GM19099 (cell line): Measurements from ENCODE around the gene MACROD2.

Source experiments
- POLR2A ChIP-seq: IDR thresholded peaks from 3 replicates; pipeline ENCODE4 v1.6.1; 2011; ENCODE audit warnings: low read depth; ENCODE audit not compliant: insufficient read length; ENCODE audit errors: extremely low read depth

Gene MACROD2

GRCh38 chr20:15837563-15837962, 1842.2 kb downstream of the MACROD2 start:
- TF ChIP-seq POLR2A, result no peak

GRCh38 chr20:15838466-15838865, 1843.2 kb downstream of the MACROD2 start:
- TF ChIP-seq POLR2A, result no peak

- TF ChIP-seq POLR2A, result no peak
Observed at GRCh38 chr20:15840636-15841301, 1845.5 kb downstream of the MACROD2 start.

- TF ChIP-seq POLR2A, result no peak
Observed at GRCh38 chr20:15842872-15843271, 1847.6 kb downstream of the MACROD2 start.

- TF ChIP-seq POLR2A, result no peak
Observed at GRCh38 chr20:15843777-15844176, 1848.5 kb downstream of the MACROD2 start.

GRCh38 chr20:15847196-15847784, 1852.0 kb downstream of the MACROD2 start:
- no peak for TF ChIP-seq POLR2A

- no peak for TF ChIP-seq POLR2A
Observed at GRCh38 chr20:15848126-15848525, 1852.8 kb downstream of the MACROD2 start.

GRCh38 chr20:15848995-15849610, 1853.8 kb downstream of the MACROD2 start:
- no peak for TF ChIP-seq POLR2A

GRCh38 chr20:15851576-15852215, 1856.4 kb downstream of the MACROD2 start:
- TF ChIP-seq POLR2A, result no peak

GRCh38 chr20:15854911-15855310, 1859.6 kb downstream of the MACROD2 start:
- no peak for TF ChIP-seq POLR2A

GRCh38 chr20:15857173-15857784, 1862.0 kb downstream of the MACROD2 start:
- TF ChIP-seq POLR2A, result no peak

- no peak for TF ChIP-seq POLR2A
Observed at GRCh38 chr20:15859061-15859460, 1863.7 kb downstream of the MACROD2 start.

GRCh38 chr20:15860850-15861249, 1865.5 kb downstream of the MACROD2 start:
- TF ChIP-seq POLR2A, result no peak

GRCh38 chr20:15862178-15862577, 1866.9 kb downstream of the MACROD2 start:
- TF ChIP-seq POLR2A, result no peak

GRCh38 chr20:15863735-15864134, 1868.4 kb downstream of the MACROD2 start:
- TF ChIP-seq POLR2A, result no peak
